ENCODE data around the gene LRRC63.
"Not testable (repeated sequence)": the region's sequence is repeated elsewhere in the genome, so short reads cannot be mapped to it uniquely, and the experiment has no call there.

Gene LRRC63

DNA sequence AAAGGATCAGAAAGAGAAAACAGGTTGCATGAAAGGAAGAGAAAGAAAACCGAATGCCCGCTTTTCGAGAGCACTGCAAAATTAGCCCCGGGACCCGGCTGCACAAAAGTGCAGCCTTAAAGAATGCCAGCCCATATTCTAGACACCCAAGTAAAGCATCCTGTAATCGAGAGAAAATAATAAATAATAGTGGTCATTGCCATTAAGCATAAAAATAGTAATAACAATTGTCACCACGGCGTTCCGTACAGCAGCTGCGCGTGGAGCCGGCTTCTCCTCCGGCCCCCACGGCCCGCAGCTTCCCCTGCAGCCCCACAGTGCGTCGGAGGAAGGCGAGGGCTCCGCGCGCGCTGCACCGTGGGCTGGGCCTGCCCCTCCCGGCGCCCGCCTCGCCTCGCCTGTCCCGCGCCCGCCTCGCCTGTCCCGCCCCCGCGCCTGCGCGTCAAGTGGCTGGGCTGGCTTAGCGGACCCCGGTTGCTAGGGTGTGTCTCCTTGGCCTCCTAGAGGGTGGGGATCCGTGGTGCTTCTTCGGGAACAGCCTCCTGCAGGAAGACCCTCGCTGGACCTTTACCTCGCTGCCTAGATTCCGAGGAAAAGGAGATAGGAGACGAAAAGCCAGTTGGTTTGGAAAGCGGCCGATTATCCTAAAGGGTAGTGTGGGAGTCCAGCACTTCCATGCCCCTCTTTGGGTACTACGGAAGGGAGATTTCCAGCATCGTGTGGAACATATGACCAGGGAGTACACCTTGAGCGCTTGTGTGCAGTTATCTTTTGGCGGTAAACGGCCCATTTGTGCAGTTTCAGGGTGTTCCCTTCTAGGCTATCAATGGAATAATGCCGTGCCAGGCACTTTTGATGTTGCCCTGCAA, at the start of gene LRRC63:
TSS of gene LRRC63 (plus strand) at position 446 of the 869 bp plus-strand sequence. CDS start 1,107 bp downstream, outside the sequence.
- DNase-seq = peak; percentile 83

DNA sequence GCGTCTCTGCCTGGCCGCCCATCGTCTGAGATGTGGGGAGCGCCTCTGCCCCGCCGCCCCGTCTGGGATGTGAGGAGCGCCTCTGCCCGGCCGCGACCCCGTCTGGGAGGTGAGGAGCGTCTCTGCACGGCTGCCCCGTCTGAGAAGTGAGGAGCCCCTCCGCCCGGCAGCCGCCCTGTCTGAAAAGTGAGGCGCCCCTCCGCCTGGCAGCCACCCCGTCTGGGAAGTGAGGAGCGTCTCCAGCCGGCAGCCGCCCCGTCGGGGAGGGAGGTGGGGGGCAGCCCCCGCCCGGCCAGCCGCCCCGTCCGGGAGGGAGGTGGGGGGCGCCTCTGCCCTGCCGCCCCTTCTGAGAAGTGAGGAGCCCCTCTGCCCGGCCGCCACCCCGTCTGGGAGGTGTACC, 49.0 kb upstream of the LRRC63 start:
- not testable (repeated sequence) for DNase-seq

- DNase-seq = no peak
Measured at GRCh38 chr13:46164661-46165060, 47.1 kb upstream of the LRRC63 start.

DNA sequence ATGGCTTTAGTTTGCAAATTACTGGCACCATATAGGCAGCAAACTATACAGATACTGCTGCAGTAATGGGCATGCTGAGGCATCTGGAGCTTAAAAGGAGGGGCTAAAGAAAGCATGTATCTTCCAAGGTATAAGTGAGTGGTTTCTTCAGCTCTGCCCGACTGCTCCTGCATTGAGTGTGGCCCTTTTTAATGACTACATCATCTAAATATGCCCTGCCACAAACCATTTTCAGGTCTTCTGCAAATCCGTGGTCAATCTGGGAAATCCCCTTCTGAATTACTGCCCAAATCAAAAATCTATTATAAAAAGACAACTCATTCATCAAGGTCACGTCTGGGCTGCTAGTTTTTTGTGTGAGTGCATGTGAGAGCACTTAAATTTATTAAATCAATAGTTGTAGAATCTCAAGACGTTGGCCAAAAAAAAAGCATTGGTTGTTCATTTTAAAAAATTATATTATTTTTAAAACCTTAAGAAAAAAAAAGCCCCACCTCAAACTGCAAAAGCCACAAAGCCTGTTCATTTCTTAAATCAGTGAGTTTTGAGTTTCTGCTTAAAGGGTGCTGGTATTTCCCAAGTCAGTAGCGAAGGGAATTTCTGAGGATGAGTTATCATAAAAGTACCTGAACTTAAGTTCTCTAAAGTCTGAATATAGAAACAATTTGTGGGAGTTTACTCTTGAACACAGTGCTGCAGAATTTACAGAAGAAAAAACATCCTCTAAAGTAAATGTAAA, 46.1 kb upstream of the LRRC63 start:
- DNase-seq = no peak

DNA sequence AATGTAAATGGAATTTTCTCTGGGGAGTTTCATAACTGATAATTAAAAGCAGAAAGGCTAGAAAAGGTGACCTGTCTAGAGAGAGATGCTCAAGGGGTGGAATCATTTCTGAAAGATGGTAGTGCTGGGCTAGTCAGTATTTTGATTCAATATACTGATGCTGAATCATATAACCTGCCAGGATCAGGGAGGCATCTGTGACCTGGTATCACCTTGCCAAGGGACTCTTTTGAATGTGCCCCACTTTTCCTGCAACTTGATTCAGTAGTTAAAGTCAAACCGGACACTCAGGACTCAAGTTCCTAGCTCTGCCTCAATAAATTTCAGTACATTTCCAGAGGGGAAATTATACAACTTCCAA, 45.5 kb upstream of the LRRC63 start:
- DNase-seq = no peak

DNA sequence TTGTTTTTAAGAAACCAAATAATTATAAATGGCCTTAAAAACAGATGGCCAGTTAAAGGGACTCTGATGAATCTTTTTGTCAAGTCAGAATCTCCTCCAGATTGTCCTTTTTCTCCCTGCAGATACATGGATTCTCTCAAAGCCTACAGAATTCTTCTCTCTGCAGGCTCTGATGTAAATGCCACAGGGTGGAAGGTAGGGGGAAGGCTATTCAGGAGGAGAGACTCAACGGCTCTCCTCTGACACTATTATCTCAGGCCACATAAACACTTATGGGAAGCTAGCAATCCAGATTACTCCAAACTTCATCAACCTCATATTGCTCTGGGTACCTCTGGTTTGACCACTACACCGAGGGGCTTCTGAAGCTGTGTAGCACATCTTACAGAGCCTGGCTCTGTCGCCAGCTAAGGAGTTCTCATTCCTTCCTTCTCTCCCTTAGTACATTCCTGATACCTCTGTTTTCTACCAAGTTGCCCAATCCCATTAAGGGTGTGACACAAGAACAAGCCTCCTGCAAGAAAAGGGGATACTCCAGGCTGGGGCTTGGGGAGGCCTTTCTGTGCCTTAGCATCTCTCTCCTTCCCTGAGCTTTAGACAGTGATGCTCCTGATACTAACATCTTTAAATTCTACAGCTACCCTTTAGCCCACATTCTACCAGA, 44.6 kb upstream of the LRRC63 start:
- no peak for DNase-seq

DNA sequence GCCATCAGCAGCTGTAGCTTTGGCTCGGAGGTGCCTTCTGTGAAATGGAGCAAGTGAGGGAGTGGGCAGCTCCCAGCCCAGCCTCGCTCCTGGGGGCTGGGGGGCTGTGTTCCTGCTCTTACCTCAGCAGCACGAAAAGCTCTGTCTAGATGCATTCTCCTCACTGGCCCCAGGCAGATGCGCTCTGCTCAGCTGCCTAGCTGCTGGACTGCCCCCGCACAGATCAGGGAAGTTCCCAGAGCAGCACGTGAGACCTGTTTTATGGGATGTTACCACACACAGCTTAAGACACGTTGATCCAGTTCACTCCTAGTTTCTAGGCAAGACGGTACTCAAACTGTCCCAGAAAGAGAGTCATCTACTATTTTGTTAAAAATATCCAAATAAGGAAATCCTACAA, 43.4 kb upstream of the LRRC63 start:
- no peak for DNase-seq

GRCh38 chr13:46168783-46169182, 42.9 kb upstream of the LRRC63 start:
- no peak for DNase-seq

DNA sequence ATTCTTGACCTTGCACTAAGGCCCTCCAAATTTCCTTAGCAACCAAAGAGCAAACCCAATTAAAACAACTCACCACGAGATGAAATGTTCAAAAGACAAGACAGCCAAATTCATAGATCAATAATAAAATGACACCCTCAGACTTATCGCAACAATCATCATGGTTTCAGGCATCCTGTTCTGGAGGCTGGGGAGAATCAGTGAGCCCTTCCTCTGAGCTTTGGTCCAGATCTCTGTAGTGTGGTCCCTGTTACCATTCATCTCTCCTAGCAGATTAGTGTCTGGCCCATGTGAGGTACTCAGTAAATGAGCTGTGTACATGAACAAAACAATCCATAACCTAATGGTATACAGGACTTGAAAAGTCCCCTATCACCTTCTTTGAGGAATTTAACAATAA, 42.0 kb upstream of the LRRC63 start:
- DNase-seq = no peak

GRCh38 chr13:46170268-46170667, 41.5 kb upstream of the LRRC63 start:
- DNase-seq = no peak

GRCh38 chr13:46170687-46171086, 41.0 kb upstream of the LRRC63 start:
- DNase-seq = no peak

GRCh38 chr13:46171217-46171616, 40.5 kb upstream of the LRRC63 start:
- DNase-seq = no peak

- DNase-seq = no peak
Measured at GRCh38 chr13:46171739-46172138, 40.0 kb upstream of the LRRC63 start.

- DNase-seq = no peak
Measured at GRCh38 chr13:46172531-46172991, 39.2 kb upstream of the LRRC63 start.

DNA sequence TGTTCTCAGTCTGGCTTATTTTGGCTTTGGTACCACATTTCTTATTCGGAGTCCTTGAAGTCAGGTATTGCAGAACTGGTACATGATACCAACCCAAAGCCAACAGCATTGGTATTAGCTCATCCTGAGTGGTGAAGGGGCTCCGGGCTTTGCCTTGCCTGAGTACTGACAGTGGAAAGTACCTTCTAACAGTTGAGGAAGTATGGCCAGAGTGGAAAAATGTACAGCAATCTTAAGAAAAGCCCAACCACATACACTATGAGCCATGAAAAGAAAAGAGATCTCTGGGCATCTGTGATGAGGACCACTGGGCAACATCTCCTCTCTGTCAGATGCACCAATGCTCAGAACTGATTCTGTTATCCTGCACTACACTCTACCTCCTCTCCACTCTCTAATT, 38.1 kb upstream of the LRRC63 start:
- DNase-seq = no peak

DNA sequence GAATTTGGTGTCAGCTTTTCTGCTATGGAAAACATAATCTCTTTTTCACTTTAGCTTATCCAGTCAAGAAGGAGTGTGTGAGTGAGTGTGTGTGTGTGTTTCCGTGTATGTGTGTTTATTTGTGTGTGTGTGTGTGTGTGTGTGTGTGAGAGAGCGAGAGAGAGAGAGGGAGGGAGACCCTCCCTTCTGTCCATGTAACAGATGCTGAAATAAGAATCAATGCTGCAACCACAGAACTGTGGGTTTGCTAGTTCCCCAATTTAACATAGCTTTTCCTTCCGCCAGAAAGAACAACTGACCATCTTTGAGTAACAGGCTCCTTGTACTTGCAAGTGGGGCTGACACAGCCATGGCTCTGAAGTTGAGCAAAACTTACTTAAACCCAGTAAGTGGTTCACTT, 35.0 kb upstream of the LRRC63 start:
- DNase-seq = no peak

DNA sequence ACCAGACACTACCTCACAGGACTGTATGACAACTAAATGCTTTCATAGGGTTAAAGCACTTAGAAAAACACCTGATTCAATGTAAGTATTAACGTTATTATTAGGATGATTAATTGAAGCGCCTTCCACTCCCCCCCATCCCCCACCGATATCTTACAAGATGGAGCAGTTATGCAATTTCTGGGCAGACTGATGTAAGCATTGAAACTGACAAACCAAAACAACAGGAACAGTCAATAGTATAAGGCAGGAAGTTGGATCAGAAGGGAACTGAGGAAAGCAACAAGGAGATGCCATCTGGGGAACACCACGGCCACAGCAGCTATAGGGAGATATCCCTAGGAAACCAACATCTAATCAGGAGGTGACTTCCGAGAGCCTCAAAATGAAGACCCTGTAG, 33.6 kb upstream of the LRRC63 start:
- no peak for DNase-seq

DNA sequence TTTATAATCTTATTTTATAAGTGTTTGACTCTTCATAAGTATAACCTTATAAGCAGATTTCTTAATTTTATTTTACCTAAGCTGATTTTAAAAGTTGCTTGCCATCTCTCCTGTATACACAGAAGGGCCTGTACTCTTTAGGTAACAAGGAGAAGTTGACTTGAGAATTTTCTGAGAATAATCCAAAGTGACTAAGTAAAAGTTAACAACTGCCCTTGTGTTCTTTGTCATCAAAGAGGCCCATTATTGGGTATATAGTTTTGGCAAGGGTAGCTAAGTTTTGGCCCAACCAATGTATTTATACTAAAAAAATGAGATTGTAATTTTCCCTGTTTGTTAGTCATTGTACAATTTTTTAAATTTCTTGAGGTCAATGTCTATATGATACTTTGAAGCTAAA, 32.9 kb upstream of the LRRC63 start:
- no peak for DNase-seq

DNA sequence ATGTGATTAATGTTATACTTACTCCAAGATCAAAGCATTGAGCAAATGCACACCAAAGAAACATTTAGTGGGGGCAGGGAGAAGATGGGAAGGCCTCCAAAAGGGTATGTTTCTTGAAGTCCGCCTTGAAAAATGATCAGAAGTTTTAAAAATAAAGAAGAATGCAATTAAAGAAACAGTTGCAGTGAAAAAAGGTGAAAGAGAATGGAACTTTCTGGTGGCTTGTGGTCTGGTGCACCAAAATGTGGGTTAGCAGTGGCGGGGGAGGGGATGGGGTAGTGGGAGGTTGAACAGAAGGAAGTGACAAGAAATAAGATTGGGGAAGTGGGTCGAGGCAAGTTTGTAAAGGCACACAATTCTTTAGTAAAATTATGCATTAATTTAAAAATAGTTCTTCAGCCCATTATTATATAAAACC, 32.2 kb upstream of the LRRC63 start:
- DNase-seq = no peak

DNA sequence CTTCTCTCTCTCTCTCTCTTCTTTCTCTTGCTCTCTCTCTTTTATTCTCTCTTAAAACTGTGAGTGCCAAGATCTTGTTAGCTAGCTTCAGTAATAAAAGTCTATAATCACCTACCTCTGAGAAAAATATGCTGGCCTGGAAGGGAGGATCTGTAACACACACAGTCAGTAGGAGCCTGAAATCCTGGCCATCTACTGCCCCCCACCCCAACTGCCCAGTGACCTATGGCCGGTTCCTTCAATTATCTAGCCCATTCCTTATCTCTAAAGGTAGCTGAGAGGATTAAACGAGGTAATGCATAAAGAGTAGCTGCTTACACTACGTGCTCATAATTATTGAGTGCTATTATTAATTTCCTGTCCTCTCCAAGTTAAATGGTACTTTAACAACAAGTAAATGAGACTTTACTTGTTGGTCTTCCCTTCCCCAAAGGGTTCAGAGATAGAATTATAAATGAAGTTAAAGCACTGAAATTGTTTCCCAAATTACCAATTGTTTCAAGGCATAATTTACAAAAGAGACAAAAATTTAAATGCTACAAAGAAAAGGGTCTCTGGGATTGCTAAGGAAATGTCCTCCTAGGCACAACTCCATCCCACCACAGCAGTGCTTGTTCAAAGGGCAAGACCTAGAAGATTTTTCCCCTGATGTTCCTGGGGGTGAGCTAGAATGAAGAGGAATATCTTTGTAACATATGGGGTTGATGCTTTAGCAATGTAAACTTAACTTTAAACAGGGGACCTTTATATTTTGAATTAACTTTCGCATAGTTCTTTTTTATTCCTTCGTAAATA, 31.6 kb upstream of the LRRC63 start:
- no peak for DNase-seq

- no peak for DNase-seq
Measured at GRCh38 chr13:46181377-46181839, 30.3 kb upstream of the LRRC63 start.

DNA sequence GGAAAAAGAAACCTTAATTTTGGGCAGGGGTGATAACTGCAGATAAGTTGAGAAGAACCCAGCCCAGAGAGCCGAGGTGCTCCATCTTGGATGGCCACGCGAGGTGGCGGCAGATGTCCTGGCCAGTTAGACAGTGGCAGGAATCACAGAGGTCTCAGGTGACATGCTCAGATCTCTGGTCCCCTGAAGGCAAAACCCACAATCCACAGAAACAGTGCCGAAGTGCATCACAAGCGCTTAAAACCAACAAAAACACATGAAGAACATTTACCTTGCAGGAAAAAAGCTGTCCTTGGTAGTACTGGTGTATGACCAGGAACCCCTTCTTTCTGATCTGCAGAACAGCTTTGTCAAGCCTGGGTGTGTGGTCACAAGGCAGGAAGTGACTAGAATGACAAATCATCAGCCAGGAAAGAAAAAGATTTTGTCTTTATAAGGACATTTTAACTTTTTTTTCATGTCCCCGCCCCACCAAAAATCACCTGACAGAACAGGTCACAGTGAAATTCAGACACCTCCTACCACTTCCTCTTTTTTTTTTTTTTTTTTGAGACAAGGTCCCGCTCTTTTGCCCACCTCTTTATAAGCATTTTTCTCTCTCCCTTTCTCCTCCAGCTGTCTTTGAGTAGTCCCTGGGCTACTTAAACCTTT, 29.8 kb upstream of the LRRC63 start, which contains the start of gene LCP1:
TSS of gene LCP1 (minus strand) at position 338 of the 651 bp plus-strand sequence. CDS start 22,515 bp downstream, outside the sequence.
- no peak for DNase-seq

All from eye (tissue), 1 donor.